A673 (cell line): Measurements from ENCODE around the gene METTL1.

Experiments
- EZH2 ChIP-seq: fragments of 200-600 bp; sonication (generic); IDR thresholded peaks from 2 replicates; pipeline ENCODE4 v1.6.1; 2017; ENCODE audit warnings: borderline replicate concordance, low read depth, mild to moderate bottlenecking, mixed read lengths, antibody characterized with exemption, low read length; ENCODE audit not compliant: poor library complexity, severe bottlenecking
- TF ChIP-seq, protein P1 (sequence below): fragments of 300-800, 200-600 bp; sonication (generic); conservative IDR thresholded peaks from 2 replicates; pipeline ENCODE4 v1.5.1; 2017; ENCODE audit warnings: low read depth, mild to moderate bottlenecking, antibody characterized with exemption, low read length, moderate library complexity, mixed read lengths

DNA sequence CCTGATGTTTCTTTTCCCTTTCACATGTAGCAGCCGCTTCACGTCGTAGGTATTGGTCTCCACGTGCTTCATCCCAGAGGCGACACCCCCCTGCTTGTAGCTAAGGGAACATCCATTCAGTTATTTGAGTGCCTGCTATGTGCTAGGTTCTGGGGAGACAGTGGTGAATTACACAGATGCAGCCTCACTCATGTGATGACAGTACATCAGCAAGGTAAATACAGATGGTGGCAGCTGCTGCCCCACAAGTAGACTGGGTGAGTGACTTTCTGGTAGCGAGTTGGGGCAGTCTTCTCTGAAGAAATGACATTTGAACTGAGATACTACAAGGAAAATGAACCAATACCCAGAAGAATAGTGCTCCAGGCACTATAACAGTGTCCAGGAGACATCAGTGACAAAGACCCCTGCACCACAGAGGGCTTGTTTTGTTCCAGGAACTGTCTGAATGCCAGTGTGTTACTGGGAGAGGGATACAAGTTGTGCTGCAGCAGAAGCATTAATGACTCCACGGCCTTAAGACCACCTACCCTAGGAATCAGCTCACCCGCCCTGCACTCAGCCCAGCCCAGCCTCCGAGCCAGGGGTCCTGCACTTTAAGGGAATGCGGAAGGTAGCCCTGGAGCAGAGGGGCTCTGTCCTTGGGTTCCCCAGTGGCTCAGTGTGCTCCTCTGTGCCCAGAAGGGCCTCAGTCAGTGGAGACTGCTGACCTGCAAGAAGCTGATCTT is 39.3 kb upstream of the METTL1 start:
- TF ChIP-seq, protein P1, sequence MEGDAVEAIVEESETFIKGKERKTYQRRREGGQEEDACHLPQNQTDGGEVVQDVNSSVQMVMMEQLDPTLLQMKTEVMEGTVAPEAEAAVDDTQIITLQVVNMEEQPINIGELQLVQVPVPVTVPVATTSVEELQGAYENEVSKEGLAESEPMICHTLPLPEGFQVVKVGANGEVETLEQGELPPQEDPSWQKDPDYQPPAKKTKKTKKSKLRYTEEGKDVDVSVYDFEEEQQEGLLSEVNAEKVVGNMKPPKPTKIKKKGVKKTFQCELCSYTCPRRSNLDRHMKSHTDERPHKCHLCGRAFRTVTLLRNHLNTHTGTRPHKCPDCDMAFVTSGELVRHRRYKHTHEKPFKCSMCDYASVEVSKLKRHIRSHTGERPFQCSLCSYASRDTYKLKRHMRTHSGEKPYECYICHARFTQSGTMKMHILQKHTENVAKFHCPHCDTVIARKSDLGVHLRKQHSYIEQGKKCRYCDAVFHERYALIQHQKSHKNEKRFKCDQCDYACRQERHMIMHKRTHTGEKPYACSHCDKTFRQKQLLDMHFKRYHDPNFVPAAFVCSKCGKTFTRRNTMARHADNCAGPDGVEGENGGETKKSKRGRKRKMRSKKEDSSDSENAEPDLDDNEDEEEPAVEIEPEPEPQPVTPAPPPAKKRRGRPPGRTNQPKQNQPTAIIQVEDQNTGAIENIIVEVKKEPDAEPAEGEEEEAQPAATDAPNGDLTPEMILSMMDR: no peak
- no peak for TF ChIP-seq EZH2
